ENCODE data around the gene IQUB.
"Not testable (repeated sequence)": the region's sequence is repeated elsewhere in the genome, so short reads cannot be mapped to it uniquely, and the experiment has no call there.

The IQUB gene

GRCh38 chr7:123538897-123539296 lies 4.5 kb upstream of the IQUB start:
- no peak for DNase-seq

- no peak for DNase-seq
Measured at GRCh38 chr7:123538189-123538714, 3.9 kb upstream of the IQUB start.

GRCh38 chr7:123537026-123537642 lies 2.7 kb upstream of the IQUB start:
- DNase-seq = peak; percentile 26

- DNase-seq = no peak
Measured at GRCh38 chr7:123535517-123535916, 1.1 kb upstream of the IQUB start.

- DNase-seq = peak; percentile 53
Measured at GRCh38 chr7:123533929-123534382, 439 bp downstream of the IQUB start.

- no peak for DNase-seq
Measured at GRCh38 chr7:123533553-123533917, 860 bp downstream of the IQUB start.

GRCh38 chr7:123532788-123533552 lies 1.4 kb downstream of the IQUB start:
- DNase-seq = not testable (repeated sequence)

- DNase-seq = not testable (repeated sequence)
Measured at GRCh38 chr7:123532343-123532742, 2.1 kb downstream of the IQUB start.

GRCh38 chr7:123530035-123530591 lies 4.3 kb downstream of the IQUB start:
- not testable (repeated sequence) for DNase-seq

GRCh38 chr7:123528265-123528664 lies 6.1 kb downstream of the IQUB start:
- DNase-seq = no peak

- DNase-seq = not testable (repeated sequence)
Measured at GRCh38 chr7:123527712-123528225, 6.6 kb downstream of the IQUB start.

- not testable (repeated sequence) for DNase-seq
Measured at GRCh38 chr7:123526533-123526932, 7.9 kb downstream of the IQUB start.

GRCh38 chr7:123522066-123522465 lies 12.3 kb downstream of the IQUB start:
- no peak for DNase-seq

GRCh38 chr7:123505221-123505620 lies 29.2 kb downstream of the IQUB start:
- DNase-seq = no peak

GRCh38 chr7:123502201-123502600 lies 32.2 kb downstream of the IQUB start:
- no peak for DNase-seq

GRCh38 chr7:123500878-123501489 lies 33.4 kb downstream of the IQUB start:
- no peak for DNase-seq

GRCh38 chr7:123499211-123499970 lies 35.0 kb downstream of the IQUB start:
- no peak for DNase-seq

- DNase-seq = no peak
Measured at GRCh38 chr7:123498601-123499000, 35.8 kb downstream of the IQUB start.

- DNase-seq = no peak
Measured at GRCh38 chr7:123498031-123498430, 36.4 kb downstream of the IQUB start.

- DNase-seq = peak; percentile 22
Measured at GRCh38 chr7:123494193-123494796, 40.1 kb downstream of the IQUB start.

GRCh38 chr7:123492485-123492884 lies 41.9 kb downstream of the IQUB start:
- no peak for DNase-seq

- no peak for DNase-seq
Measured at GRCh38 chr7:123485721-123486120, 48.7 kb downstream of the IQUB start.

Data from midbrain (tissue), 1 donor.